Endothelial cell of umbilical vein (primary cell): ENCODE results near the gene ARHGEF16. TPM values are rescaled to one million over a fixed set of nuclear protein-coding genes. Genes with fewer than 3 reads are reported as not detected.

Experiments used
- BruUV-seq: library from RNA; stranded (reverse); fragments of 400-500 nt; replicated peaks from 2 replicates; lab custom pipeline; 2021; lab: Mats Ljungman, UMichigan
- CTCF ChIA-PET: fragments of 300-600, 350-600 bp; sonication (Branson Sonifier 250); formaldehyde crosslinking; loops from one replicate; lab custom pipeline; 2021; ENCODE audit warnings: antibody characterized with exemption, inconsistent platforms; lab: Charles Lee
- POLR2A ChIA-PET: fragments of 300-600, 350-600 bp; sonication (Branson Sonifier 250); formaldehyde crosslinking; loops from one replicate; lab custom pipeline; 2021; ENCODE audit warnings: antibody characterized with exemption, inconsistent platforms; lab: Charles Lee
- DNase-seq: peaks from one replicate; pipeline ENCODE4 v3.0.0-alpha.2; 2011; ENCODE audit warnings: low read depth, low spot score
- FAIRE-seq: peaks from 2 replicates; lab custom pipeline; 2011; peaks lifted over from hg19 to GRCh38; lab: Jason Lieb, UNC
- H2AFZ ChIP-seq: 2 replicates; pipeline ENCODE4 v1.6.0; 2012; ENCODE audit warnings: low read depth, low read length, control low read depth, inconsistent platforms
- H3K27ac ChIP-seq: 2 replicates; pipeline ENCODE4 v1.5.1; 2011; ENCODE audit warnings: low read depth, mild to moderate bottlenecking, control low read depth, low read length, moderate library complexity; ENCODE audit not compliant: insufficient read depth
- H3K27me3 ChIP-seq, 2 experiments: 2 replicates each; pipeline versions ENCODE4 v1.6.0 to v1.6.1; 2011; ENCODE audit warnings: low read length in 2 of 2, mixed read lengths in 1 of 2; ENCODE audit not compliant: control insufficient read depth in 2 of 2, insufficient read depth in 2 of 2
- H3K36me3 ChIP-seq, 2 experiments: 2 replicates in 1 of 2; 3 replicates in 1 of 2; pipeline ENCODE4 v1.5.1; 2011; ENCODE audit warnings: low read length in 2 of 2, mild to moderate bottlenecking in 1 of 2, moderate library complexity in 1 of 2; ENCODE audit not compliant: control insufficient read depth in 2 of 2, insufficient read depth in 2 of 2; ENCODE audit errors: extremely low read depth in 1 of 2
- H3K4me1 ChIP-seq: 3 replicates; pipeline ENCODE4 v1.5.1; 2011; ENCODE audit warnings: mild to moderate bottlenecking, low read length; ENCODE audit not compliant: control insufficient read depth, insufficient read depth; ENCODE audit errors: extremely low read depth
- H3K4me2 ChIP-seq: 2 replicates; pipeline ENCODE4 v1.6.1; 2011; ENCODE audit warnings: low read length, control low read depth, mixed read lengths; ENCODE audit not compliant: insufficient read depth
- H3K4me3 ChIP-seq, 3 experiments: fragments of 200-600 bp in 1 of 3; sonication (generic), shearing (Covaris generic) in 1 of 3; replicated peaks in 1 of 3; 2 replicates each; pipeline ENCODE4 v1.5.1; 2011 to 2016; ENCODE audit warnings: control low read depth in 3 of 3, low read length in 3 of 3, mild to moderate bottlenecking in 2 of 3, inconsistent platforms in 1 of 3, low read depth in 1 of 3, moderate library complexity in 1 of 3; ENCODE audit not compliant: insufficient read depth in 1 of 3
- H3K79me2 ChIP-seq: 2 replicates; pipeline ENCODE4 v1.6.0; 2012; ENCODE audit warnings: low read length, inconsistent platforms; ENCODE audit not compliant: control insufficient read depth, insufficient read depth
- H3K9ac ChIP-seq: replicated peaks from 2 replicates; pipeline ENCODE3; 2011; ENCODE audit warnings: low read length, control low read depth; ENCODE audit not compliant: insufficient read depth; ENCODE audit errors: extremely low read depth
- H3K9me1 ChIP-seq: replicated peaks from 3 replicates; pipeline ENCODE4 v1.6.0; 2011; ENCODE audit warnings: mild to moderate bottlenecking, low read length; ENCODE audit not compliant: control insufficient read depth, insufficient read depth; ENCODE audit errors: extremely low read depth
- H3K9me3 ChIP-seq: replicated peaks from 2 replicates; pipeline ENCODE4 v1.5.1; 2012; ENCODE audit warnings: low read length, inconsistent platforms; ENCODE audit not compliant: control insufficient read depth, insufficient read depth
- H4K20me1 ChIP-seq: replicated peaks from 2 replicates; pipeline ENCODE3; 2011; ENCODE audit warnings: mild to moderate bottlenecking, low read length; ENCODE audit not compliant: control insufficient read depth, insufficient read depth; ENCODE audit errors: extremely low read depth
- CTCF ChIP-seq, 2 donors: IDR thresholded peaks; 1 replicate in 1 of 2; 2 replicates in 1 of 2; pipeline ENCODE4 v1.5.1; 2011; ENCODE audit warnings: low read length in 2 of 2, mild to moderate bottlenecking in 2 of 2, moderate library complexity in 2 of 2, control low read depth in 1 of 2, inconsistent platforms in 1 of 2, low read depth in 1 of 2; ENCODE audit not compliant: insufficient read depth in 1 of 2; ENCODE audit errors: extremely low read depth in 1 of 2
- EZH2 ChIP-seq: IDR thresholded peaks from 2 replicates; pipeline ENCODE4 v1.6.1; 2012; ENCODE audit warnings: borderline replicate concordance, low read depth, mild to moderate bottlenecking, moderate library complexity, low read length, inconsistent platforms; ENCODE audit not compliant: severe bottlenecking
- FOS ChIP-seq: IDR thresholded peaks from 2 replicates; pipeline ENCODE4 v1.6.1; 2011; ENCODE audit warnings: mild to moderate bottlenecking, low read length, moderate library complexity, borderline replicate concordance; ENCODE audit not compliant: insufficient read depth
- GATA2 ChIP-seq: IDR thresholded peaks from 2 replicates; pipeline ENCODE4 v1.7.0; 2011; ENCODE audit warnings: low read depth, mild to moderate bottlenecking, moderate library complexity, mixed read lengths, low read length; ENCODE audit not compliant: insufficient read length, insufficient read depth
- JUN ChIP-seq: IDR thresholded peaks from 2 replicates; pipeline ENCODE4 v1.6.1; 2011; ENCODE audit warnings: borderline replicate concordance, low read depth; ENCODE audit not compliant: insufficient read length, insufficient read depth
- MYC ChIP-seq: IDR thresholded peaks from one replicate; pipeline ENCODE4 v1.6.1; 2011; ENCODE audit warnings: mild to moderate bottlenecking, low read depth, low read length
- POLR2A ChIP-seq: IDR thresholded peaks from 2 replicates; pipeline ENCODE4 v1.6.1; 2012; ENCODE audit warnings: low read depth, mild to moderate bottlenecking, control low read depth, low read length
- POLR2AphosphoS5 ChIP-seq: IDR thresholded peaks from 2 replicates; pipeline ENCODE4 v1.6.1; 2012; ENCODE audit warnings: low read depth, mild to moderate bottlenecking, control low read depth, low read length, moderate library complexity; ENCODE audit not compliant: insufficient read depth
- dilution Hi-C: fragments of 300-500 bp; cut with MboI; formaldehyde crosslinking; loops from one replicate; pipeline ENCODE4 v1.15.0; 2019; ENCODE audit warnings: low sequenced_read_pairs; ENCODE audit not compliant: extremely low pct_ligation_motif_present
- intact Hi-C: fragments of 100-400 bp; cut with micrococcal nuclease; formaldehyde crosslinking; loops from one replicate; pipeline ENCODE4 v1.10.0; 2022
- polyA plus RNA-seq, 4 experiments: library from polyadenylated mRNA; depleted of rRNA in 3 of 4; stranded (reverse) in 3 of 4; unstranded in 1 of 4; fragments of >200 nt; gene quantifications; 2 replicates each; pipeline versions ENCODE4 v1.2.1 to v1.2.3, GENCODE V29; 2011 to 2012; ENCODE audit warnings: missing spikeins in 1 of 4
- total RNA-seq: library from RNA; stranded (reverse); gene quantifications from 2 replicates; pipeline ENCODE4 v1.2.3, GENCODE V29; 2021
- TF ChIP-seq, protein P1 (sequence below): IDR thresholded peaks from 2 replicates; pipeline ENCODE4 v1.6.1; 2011; ENCODE audit not compliant: insufficient read depth, insufficient read length

The ARHGEF16 gene
- total and polyA plus RNA-seq, 2 donors (not counting 3 experiments of a cell fraction or from before 2014, with no cell fraction given), result 0.52 to 1.3 TPM

DNA sequence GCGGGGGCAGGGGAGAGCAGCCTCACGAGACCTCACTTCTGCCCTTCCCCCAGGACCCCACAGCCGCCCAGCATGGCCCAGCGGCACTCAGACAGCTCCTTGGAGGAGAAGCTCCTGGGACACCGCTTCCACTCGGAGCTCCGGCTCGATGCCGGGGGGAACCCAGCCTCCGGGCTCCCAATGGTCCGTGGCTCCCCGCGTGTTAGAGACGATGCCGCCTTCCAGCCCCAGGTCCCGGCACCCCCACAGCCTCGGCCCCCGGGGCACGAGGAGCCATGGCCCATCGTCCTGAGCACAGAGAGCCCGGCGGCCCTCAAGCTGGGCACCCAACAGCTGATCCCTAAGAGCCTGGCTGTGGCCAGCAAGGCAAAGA, 8.5 kb downstream of the ARHGEF16 start:
- dilution Hi-C loops, result no loop called here
- Histone ChIP-seq H3K4me1 (no peaks in the 10 kb centered on the region), H3K79me2 (no peaks in the 10 kb centered on the region), H3K9ac (no peak overlapping the region), H3K36me3 (no peaks in the 10 kb centered on the region), H4K20me1 (no peaks in the 10 kb centered on the region), H3K27me3 (no peaks in the 10 kb centered on the region), H3K4me2 (no peak overlapping the region), H3K9me1 (no peaks in the 10 kb centered on the region), H3K27ac (no peak overlapping the region), H2AFZ (no peak overlapping the region), H3K9me3 (no peaks in the 10 kb centered on the region), H3K4me3 (no peak overlapping the region)
- intact Hi-C loops, result no loop called here
- no TSS peak for BruUV-seq
- DNase-seq (no peak), FAIRE-seq (no peak)
- ChIA-PET POLR2A (no interaction called here), CTCF (interaction anchor here (0.6 to 2.9 kb wide), 3 partner anchors 10 to 261 kb away, joined by 3 to 17 read pairs (median 3); no protein-coding TSS in a partner anchor)
- TF ChIP-seq JUN (no peak), POLR2A (no peak), CTCF (IDR thresholded peaks at IDR 0.05; ENCODE audit: extremely low read depth in 1 of 2, insufficient read depth in 1 of 2, low read depth in 1 of 2, low read length in 2 of 2) (no peak), EZH2 (no peak), GATA2 (no peak), POLR2AphosphoS5 (no peak), FOS (no peak), MYC (no peak)
- TF ChIP-seq, protein P1, sequence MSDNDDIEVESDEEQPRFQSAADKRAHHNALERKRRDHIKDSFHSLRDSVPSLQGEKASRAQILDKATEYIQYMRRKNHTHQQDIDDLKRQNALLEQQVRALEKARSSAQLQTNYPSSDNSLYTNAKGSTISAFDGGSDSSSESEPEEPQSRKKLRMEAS, result no peak
